K562 (cell line): Measurements from ENCODE around the gene BUB3. TPM values are rescaled to one million over a fixed set of nuclear protein-coding genes. Genes with fewer than 3 reads are reported as not detected.
A peak's percentile ranks its signal among the peaks of the same experiment; 100 is the strongest.

Experiments used
- E2F4 ChIP-seq: sonication (generic); formaldehyde crosslinking; IDR thresholded peaks from 2 replicates; pipeline ENCODE4 v1.8.0; 2022; ENCODE audit warnings: mild to moderate bottlenecking, low read depth, missing genetic modification reagents
- EZH2 ChIP-seq: IDR thresholded peaks from 2 replicates; pipeline ENCODE4 v1.6.1; 2012; ENCODE audit warnings: low read depth, mild to moderate bottlenecking, inconsistent platforms, low read length, borderline replicate concordance
- POLR2A ChIP-seq: fragments of 450-650 bp; conservative IDR thresholded peaks from 2 replicates; pipeline ENCODE4 v1.6.1; 2016
- ZFP91 ChIP-seq: sonication (generic); formaldehyde crosslinking; IDR thresholded peaks from 2 replicates; pipeline ENCODE4 v1.8.0; 2022; ENCODE audit warnings: mild to moderate bottlenecking, missing genetic modification reagents
- ZNF253 ChIP-seq: fragments of 250-450 bp; sonication (Bioruptor Pico); conservative IDR thresholded peaks from 2 replicates; pipeline ENCODE4 v1.6.1; 2021; ENCODE audit warnings: mild to moderate bottlenecking
- ZNF444 ChIP-seq: fragments of 250-450 bp; sonication (Bioruptor Pico); IDR thresholded peaks from 2 replicates; pipeline ENCODE4 v1.4.0; 2020; ENCODE audit warnings: mild to moderate bottlenecking, moderate library complexity
- ZNF785 ChIP-seq: fragments of 250-450 bp; sonication (Bioruptor Pico); IDR thresholded peaks from 2 replicates; pipeline ENCODE4 v1.4.0; 2020; ENCODE audit warnings: mild to moderate bottlenecking
- polyA plus RNA-seq, 8 experiments: library from polyadenylated mRNA; depleted of rRNA in 4 of 8; stranded (reverse) in 5 of 8; unstranded in 3 of 8; fragments of >200 nt; fragmentation: Nextera tagmentation in 2 of 8; fragmentation: Illumina TruSeq in 1 of 8; extraction: Ambion mirVana in 2 of 8; extraction: Trizol in 1 of 8; gene quantifications; 2 replicates each; pipeline versions ENCODE4 v1.2.1 to v1.2.3, GENCODE V29; 2011 to 2014; ENCODE audit warnings: inconsistent platforms in 1 of 8, missing spikeins in 1 of 8
- total RNA-seq, 7 experiments: library from RNA; depleted of rRNA in 6 of 7; stranded (reverse); fragments of >200 nt in 6 of 7; fragmentation: Illumina TruSeq in 2 of 7; extraction: Trizol in 2 of 7; gene quantifications; 2 replicates each; pipeline versions ENCODE4 v1.2.1 to v1.2.3, GENCODE V29; 2011 to 2021; ENCODE audit warnings: low replicate concordance in 1 of 7
- TF ChIP-seq, protein P1 (sequence below): sonication (generic); formaldehyde crosslinking; IDR thresholded peaks from 2 replicates; pipeline ENCODE4 v1.8.0; 2022; ENCODE audit warnings: missing genetic modification reagents, mild to moderate bottlenecking, borderline replicate concordance

Gene BUB3
- total and polyA plus RNA-seq, 9 of the 15 experiments (the other 6 are each of a cell fraction or from before 2014, with no cell fraction given): 167 to 761 (median 225) TPM

DNA sequence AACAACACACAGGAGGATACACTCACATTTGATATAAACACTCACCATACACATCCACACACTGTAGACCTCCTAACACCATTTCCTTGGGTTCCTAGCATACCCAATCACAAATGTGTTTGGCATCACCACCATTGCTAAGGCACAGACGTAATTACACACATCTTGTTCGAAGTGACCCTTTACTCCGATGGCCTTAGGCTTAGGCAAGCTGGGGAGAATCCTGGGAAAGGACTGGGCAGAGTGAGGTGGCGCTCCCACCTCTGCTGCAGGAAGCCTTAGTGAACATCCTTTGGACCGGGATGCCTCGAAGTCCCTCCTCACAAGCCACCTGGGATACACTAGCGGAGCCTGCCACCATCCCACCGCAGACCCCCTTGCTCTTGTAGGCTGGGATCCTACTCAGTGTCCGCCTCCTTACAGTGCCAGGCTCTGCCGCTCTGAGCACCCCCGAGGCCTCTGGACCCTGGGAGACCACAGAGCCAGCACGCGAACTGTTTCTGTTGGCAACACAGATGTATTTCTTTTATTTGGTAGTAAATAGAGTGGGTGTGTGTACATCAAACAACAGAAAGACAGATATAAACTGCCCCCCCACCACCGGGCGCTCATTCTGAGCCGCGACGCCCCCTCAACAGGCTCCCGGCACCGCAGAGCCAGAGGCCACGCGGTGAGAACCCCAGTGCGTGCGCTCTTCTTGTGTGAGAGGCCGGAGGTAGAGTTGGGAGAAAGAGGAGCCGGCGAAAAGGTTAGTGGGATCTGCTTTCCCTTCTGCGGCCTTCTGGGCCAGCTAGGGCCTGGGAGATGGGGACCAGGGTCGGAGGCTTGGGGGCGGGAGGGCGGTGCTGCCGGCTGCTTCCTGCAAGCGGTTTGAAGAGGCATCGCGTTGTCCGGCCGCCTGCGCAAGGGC, 12.2 kb upstream of the BUB3 start (continued):
- TF ChIP-seq ZFP91 (CRISPR knock-in tag) (no peak), ZNF253 (CRISPR knock-in tag) (no peak), ZNF785 (CRISPR knock-in tag) (no peak), ZNF444 (CRISPR knock-in tag) (no peak), E2F4 (CRISPR knock-in tag) (no peak), EZH2 (no peak), POLR2A (peak; percentile 57)
- TF ChIP-seq, protein P1, sequence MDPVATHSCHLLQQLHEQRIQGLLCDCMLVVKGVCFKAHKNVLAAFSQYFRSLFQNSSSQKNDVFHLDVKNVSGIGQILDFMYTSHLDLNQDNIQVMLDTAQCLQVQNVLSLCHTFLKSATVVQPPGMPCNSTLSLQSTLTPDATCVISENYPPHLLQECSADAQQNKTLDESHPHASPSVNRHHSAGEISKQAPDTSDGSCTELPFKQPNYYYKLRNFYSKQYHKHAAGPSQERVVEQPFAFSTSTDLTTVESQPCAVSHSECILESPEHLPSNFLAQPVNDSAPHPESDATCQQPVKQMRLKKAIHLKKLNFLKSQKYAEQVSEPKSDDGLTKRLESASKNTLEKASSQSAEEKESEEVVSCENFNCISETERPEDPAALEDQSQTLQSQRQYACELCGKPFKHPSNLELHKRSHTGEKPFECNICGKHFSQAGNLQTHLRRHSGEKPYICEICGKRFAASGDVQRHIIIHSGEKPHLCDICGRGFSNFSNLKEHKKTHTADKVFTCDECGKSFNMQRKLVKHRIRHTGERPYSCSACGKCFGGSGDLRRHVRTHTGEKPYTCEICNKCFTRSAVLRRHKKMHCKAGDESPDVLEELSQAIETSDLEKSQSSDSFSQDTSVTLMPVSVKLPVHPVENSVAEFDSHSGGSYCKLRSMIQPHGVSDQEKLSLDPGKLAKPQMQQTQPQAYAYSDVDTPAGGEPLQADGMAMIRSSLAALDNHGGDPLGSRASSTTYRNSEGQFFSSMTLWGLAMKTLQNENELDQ (CRISPR knock-in tag): no peak
- TF ChIP-seq, all 486 proteins: peak for 5
